GM12801 (cell line): ENCODE measurements around the gene SOCS2.

Experiments
- TF ChIP-seq, protein P1 (sequence below): IDR thresholded peaks from one replicate; pipeline ENCODE4 v1.5.1; 2011; ENCODE audit warnings: control low read depth; ENCODE audit not compliant: insufficient read length; ENCODE audit errors: extremely low read depth

The SOCS2 gene

DNA sequence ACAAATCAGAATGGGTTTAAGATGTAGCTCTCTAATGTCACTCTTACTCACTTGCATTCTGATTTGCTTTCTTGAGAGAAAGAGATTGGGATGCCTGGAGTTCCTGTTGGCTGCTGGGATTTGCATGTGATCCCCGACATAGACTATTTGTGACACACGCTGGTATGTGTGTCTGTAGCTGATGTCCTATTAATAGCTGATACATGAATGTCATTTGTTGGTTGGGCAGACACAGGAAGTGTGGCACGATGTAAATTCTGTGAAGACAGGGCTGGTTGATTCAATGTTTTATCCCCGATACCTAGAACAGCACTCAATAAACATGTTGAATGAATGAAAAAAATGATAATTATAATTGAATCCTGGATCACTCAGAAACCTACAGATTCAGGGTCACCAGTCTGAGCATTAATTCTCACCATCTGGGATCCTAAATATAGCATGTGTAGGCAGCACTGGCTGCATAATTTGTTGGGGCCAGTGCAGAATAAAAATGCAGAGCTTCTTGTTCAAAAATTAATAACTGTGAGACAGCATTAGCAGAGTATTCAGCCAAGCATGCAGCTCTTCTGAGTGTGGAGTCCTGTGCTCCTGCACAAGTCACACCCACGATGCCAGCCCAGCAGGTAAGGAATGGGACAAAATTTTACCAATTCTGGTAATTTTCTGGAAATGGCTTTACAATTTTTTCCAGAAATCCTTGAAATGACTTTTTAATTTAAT is 35.5 kb upstream of the SOCS2 start:
- TF ChIP-seq, protein P1, sequence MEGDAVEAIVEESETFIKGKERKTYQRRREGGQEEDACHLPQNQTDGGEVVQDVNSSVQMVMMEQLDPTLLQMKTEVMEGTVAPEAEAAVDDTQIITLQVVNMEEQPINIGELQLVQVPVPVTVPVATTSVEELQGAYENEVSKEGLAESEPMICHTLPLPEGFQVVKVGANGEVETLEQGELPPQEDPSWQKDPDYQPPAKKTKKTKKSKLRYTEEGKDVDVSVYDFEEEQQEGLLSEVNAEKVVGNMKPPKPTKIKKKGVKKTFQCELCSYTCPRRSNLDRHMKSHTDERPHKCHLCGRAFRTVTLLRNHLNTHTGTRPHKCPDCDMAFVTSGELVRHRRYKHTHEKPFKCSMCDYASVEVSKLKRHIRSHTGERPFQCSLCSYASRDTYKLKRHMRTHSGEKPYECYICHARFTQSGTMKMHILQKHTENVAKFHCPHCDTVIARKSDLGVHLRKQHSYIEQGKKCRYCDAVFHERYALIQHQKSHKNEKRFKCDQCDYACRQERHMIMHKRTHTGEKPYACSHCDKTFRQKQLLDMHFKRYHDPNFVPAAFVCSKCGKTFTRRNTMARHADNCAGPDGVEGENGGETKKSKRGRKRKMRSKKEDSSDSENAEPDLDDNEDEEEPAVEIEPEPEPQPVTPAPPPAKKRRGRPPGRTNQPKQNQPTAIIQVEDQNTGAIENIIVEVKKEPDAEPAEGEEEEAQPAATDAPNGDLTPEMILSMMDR: no peak

DNA sequence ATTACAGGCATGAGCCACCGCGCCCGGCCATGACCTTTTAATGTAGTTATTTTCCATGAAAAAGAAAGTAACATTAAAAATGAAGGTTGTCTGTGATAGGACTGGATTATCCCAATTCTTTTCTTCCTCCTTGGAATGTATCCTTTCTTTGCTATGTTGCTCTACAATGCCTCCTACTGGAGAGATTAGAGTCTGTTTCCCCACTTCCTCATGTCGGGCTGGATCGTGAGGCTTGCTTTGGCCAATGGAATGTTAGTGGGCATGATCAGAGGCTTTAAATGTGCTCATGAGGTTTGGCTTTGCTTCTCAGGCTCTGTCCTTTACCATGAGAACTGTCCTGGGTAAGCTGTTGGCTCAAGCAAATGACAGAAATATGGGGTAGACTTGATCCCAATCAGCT is 34.7 kb upstream of the SOCS2 start:
- TF ChIP-seq, protein P1: no peak

DNA sequence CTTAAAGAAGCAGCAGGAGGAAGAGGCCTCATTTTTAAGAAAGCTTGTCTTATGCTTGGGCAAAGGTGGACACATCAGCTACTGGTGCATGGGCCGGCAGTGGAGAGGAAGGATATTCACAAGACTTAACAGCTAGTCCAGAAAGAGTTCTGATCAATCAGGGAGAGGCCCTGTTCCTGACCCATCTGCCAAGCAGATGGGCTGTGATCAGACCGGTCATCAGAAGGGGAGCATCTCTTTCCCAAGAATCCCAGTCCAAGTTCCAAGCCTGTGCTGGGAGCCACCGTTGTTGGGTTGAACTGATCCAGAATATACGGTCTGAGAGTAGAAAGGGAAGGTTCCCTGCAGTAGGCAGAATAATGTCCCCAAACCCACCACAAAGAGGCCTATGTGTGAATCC is 32.7 kb upstream of the SOCS2 start:
- TF ChIP-seq, protein P1: no peak

DNA sequence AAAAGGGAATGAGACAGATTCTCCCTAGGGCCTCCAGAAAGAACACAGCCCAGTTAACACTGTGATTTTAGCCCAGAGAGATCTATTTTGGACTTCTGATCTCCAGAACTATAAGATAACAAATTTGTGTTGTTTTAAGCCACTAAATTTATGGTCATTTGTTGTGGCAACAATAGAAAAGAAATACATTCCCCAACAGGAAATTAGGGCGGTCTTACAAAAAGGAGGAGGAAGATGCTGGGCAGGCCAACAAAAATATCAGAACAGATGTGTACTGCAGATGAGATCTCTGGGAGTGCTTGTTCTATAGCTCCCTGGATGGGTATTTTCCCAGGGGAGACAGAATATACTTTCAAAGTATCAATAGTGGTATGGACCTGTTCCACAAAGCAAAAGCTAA is 32.0 kb upstream of the SOCS2 start:
- TF ChIP-seq, protein P1: no peak

DNA sequence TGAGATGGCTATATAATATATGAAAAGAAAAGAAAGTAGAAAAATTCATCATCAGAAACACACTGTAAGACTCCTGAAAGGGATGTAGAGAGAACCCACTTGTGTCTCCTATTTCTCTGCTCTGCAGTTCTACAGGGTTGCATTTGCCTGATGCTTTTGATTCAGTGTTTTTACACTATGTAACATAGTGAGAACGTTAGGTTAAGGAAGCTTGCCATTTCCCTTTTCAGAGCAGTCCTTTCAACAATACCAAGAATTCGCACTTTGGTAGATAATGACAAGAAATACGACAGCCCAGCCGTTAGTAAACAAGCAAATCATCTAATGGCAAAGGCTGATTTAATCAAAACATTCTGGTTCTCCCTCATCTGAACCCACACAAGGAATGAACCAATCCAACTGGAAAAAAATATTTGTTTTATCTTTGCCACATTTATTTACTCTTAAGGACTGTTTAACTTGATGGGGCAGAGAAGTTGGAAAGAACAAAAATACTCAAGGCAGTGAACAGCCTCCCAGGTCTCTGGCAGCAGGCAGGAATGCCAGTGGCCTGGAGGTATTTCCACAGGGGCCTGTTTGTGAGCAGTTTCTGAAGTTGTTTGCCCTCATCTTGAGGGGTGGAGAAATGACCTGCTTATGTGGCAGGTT is 30.8 kb upstream of the SOCS2 start:
- TF ChIP-seq, protein P1: no peak

DNA sequence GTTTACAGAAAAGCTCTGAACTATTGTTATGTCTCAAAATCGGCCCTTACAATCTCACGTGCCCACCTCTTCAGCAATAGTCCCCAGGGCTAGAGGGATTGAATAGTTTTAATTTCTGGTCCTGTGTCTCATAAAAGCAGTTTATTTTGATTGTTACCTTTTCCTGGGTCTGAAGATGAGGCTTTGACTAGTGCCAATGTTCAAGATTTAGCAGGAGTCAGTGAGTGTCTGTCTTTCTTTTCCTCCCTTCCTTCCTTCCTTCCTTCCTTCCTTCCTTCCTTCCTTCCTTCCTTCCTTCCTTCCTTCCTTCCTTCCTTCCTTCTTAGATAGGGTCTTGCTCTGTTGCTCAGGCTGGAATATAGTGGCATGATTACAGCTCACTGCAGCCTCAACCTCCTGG is 24.7 kb upstream of the SOCS2 start:
- TF ChIP-seq, protein P1: no peak

DNA sequence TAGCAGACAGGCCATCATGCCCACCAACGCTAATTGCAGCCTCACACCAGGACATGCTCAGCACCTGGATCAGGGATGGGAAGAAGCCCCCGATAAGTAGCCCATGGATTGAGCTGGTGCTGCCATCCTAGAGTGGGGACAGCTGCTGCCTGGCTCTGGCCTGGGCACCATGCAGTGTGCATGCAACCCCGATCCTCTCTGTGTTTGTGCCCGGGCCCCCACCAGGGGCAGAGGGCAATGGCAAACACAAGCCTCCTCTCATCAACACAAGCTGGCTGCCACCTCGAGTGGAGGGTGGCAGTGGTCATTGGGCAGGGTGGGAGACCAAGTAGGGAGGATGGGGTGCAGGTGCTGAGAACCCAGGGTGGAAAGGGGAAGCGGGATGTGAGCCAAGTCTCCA is 23.3 kb upstream of the SOCS2 start:
- TF ChIP-seq, protein P1: no peak
